OCI-LY7 (cell line): ENCODE results near the gene TBC1D8.

Experiments
- EZH2phosphoT487 ChIP-seq: fragments of 200-600 bp; sonication (generic); IDR thresholded peaks from 2 replicates; pipeline ENCODE4 v1.6.1; 2018; ENCODE audit warnings: low read depth, borderline replicate concordance, mild to moderate bottlenecking, mixed run types, antibody characterized with exemption, low read length, moderate library complexity, mixed read lengths
- TF ChIP-seq, protein P1 (sequence below): fragments of 200-600 bp; sonication (generic); conservative IDR thresholded peaks from 2 replicates; pipeline ENCODE4 v1.5.1; 2014; ENCODE audit warnings: mild to moderate bottlenecking, antibody characterized with exemption, low read length, moderate library complexity, mixed read lengths

DNA sequence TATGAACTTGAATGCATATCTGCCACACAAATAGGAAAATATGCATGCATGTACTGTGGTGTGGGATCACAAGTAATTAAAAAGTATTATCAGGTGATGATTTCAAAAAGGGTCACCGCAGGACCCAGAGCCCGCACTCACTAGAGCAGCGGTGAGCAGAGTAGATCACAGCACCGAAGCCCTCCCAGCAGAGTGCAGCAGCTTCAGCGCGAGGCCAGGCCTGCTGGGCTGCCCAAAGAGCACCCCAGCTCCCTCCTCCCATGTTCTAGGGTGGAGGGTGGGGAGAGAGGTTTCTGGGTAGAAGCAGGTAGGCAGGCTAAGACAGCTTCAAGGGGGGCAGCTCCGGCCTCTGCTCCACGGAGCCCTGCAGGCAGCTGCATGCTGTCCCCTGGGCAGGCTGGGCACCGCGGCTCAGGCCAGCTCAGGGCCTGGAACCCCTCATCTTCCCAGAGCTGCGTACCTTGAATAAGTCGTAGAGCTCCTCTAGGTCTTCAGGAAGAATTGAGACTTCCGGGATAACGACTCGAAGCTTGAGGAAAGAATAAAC is 124.2 kb downstream of the TBC1D8 start:
- TF ChIP-seq, protein P1, sequence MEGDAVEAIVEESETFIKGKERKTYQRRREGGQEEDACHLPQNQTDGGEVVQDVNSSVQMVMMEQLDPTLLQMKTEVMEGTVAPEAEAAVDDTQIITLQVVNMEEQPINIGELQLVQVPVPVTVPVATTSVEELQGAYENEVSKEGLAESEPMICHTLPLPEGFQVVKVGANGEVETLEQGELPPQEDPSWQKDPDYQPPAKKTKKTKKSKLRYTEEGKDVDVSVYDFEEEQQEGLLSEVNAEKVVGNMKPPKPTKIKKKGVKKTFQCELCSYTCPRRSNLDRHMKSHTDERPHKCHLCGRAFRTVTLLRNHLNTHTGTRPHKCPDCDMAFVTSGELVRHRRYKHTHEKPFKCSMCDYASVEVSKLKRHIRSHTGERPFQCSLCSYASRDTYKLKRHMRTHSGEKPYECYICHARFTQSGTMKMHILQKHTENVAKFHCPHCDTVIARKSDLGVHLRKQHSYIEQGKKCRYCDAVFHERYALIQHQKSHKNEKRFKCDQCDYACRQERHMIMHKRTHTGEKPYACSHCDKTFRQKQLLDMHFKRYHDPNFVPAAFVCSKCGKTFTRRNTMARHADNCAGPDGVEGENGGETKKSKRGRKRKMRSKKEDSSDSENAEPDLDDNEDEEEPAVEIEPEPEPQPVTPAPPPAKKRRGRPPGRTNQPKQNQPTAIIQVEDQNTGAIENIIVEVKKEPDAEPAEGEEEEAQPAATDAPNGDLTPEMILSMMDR = no peak
- TF ChIP-seq EZH2phosphoT487 = no peak
